ENCODE results near the gene KBTBD4. TPM values are rescaled to one million over a fixed set of nuclear protein-coding genes. Genes with fewer than 3 reads are reported as not detected.

The KBTBD4 gene
- total RNA-seq, 1 experiment from 2014 or later = 12.3 TPM

DNA sequence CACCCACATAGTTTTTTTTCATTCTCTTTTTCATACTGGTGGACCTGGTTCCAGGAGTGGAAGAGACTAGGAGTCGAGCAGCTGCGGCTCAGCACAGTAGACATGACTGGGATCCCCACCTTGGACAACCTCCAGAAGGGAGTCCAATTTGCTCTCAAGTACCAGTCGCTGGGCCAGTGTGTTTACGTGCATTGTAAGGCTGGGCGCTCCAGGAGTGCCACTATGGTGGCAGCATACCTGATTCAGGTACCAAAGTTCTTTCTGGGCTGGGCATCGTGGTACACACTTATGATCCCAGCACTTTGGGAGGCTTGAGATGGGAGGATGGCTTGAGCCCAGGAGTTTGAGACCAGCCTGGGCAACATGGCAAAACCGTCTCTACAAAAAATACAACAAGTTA lies 9.1 kb downstream of the KBTBD4 start:
- ChIA-PET POLR2A (no interaction called here), CTCF (no interaction called here)
- DNase-seq (ENCODE audit: low spot score) (no peak), ATAC-seq (no peak)
- Mint-ChIP-seq H3K4me3 (no peak overlapping the region), H3K27me3 (ENCODE audit: low read depth) (no peaks in the 10 kb centered on the region), H3K36me3 (peaks cover 51% of the 10 kb centered on the region), H3K9me3 (no peaks in the 10 kb centered on the region), H3K27ac (no peak overlapping the region), H3K4me1 (peaks cover 10% of the 10 kb centered on the region)
- TF ChIP-seq ETV6 (CRISPR knock-in tag; IDR thresholded peaks at IDR 0.05) = no peak
- TF ChIP-seq SMAD4 (CRISPR knock-in tag; IDR thresholded peaks at IDR 0.05) = no peak
- no peak for TF ChIP-seq SP1 (CRISPR knock-in tag; conservative IDR thresholded peaks at IDR 0.05)
- no peak for TF ChIP-seq KAT7 (CRISPR knock-in tag; IDR thresholded peaks at IDR 0.05; ENCODE audit: borderline replicate concordance)
- TF ChIP-seq, protein P1, sequence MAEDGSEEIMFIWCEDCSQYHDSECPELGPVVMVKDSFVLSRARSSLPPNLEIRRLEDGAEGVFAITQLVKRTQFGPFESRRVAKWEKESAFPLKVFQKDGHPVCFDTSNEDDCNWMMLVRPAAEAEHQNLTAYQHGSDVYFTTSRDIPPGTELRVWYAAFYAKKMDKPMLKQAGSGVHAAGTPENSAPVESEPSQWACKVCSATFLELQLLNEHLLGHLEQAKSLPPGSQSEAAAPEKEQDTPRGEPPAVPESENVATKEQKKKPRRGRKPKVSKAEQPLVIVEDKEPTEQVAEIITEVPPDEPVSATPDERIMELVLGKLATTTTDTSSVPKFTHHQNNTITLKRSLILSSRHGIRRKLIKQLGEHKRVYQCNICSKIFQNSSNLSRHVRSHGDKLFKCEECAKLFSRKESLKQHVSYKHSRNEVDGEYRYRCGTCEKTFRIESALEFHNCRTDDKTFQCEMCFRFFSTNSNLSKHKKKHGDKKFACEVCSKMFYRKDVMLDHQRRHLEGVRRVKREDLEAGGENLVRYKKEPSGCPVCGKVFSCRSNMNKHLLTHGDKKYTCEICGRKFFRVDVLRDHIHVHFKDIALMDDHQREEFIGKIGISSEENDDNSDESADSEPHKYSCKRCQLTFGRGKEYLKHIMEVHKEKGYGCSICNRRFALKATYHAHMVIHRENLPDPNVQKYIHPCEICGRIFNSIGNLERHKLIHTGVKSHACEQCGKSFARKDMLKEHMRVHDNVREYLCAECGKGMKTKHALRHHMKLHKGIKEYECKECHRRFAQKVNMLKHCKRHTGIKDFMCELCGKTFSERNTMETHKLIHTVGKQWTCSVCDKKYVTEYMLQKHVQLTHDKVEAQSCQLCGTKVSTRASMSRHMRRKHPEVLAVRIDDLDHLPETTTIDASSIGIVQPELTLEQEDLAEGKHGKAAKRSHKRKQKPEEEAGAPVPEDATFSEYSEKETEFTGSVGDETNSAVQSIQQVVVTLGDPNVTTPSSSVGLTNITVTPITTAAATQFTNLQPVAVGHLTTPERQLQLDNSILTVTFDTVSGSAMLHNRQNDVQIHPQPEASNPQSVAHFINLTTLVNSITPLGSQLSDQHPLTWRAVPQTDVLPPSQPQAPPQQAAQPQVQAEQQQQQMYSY (CRISPR knock-in tag; IDR thresholded peaks at IDR 0.05) = no peak
- no peak for TF ChIP-seq NFE2L1 (CRISPR knock-in tag; IDR thresholded peaks at IDR 0.05)
- no peak for TF ChIP-seq ZNF396 (CRISPR knock-in tag; IDR thresholded peaks at IDR 0.05; ENCODE audit: borderline replicate concordance)
- TF ChIP-seq GTF2I (CRISPR knock-in tag; conservative IDR thresholded peaks at IDR 0.05) = no peak
- no peak for TF ChIP-seq CREM (CRISPR knock-in tag; IDR thresholded peaks at IDR 0.05)
- TF ChIP-seq, protein P2, sequence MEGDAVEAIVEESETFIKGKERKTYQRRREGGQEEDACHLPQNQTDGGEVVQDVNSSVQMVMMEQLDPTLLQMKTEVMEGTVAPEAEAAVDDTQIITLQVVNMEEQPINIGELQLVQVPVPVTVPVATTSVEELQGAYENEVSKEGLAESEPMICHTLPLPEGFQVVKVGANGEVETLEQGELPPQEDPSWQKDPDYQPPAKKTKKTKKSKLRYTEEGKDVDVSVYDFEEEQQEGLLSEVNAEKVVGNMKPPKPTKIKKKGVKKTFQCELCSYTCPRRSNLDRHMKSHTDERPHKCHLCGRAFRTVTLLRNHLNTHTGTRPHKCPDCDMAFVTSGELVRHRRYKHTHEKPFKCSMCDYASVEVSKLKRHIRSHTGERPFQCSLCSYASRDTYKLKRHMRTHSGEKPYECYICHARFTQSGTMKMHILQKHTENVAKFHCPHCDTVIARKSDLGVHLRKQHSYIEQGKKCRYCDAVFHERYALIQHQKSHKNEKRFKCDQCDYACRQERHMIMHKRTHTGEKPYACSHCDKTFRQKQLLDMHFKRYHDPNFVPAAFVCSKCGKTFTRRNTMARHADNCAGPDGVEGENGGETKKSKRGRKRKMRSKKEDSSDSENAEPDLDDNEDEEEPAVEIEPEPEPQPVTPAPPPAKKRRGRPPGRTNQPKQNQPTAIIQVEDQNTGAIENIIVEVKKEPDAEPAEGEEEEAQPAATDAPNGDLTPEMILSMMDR (IDR thresholded peaks at IDR 0.05) = no peak
- TF ChIP-seq FOXJ3 (CRISPR knock-in tag; IDR thresholded peaks at IDR 0.05; ENCODE audit: borderline replicate concordance) = no peak
- no peak for TF ChIP-seq OVOL2 (CRISPR knock-in tag; IDR thresholded peaks at IDR 0.05; ENCODE audit: borderline replicate concordance)
- TF ChIP-seq ZNF671 (CRISPR knock-in tag; IDR thresholded peaks at IDR 0.05) = no peak
- TF ChIP-seq NR2C2 (CRISPR knock-in tag; IDR thresholded peaks at IDR 0.05) = no peak

DNA sequence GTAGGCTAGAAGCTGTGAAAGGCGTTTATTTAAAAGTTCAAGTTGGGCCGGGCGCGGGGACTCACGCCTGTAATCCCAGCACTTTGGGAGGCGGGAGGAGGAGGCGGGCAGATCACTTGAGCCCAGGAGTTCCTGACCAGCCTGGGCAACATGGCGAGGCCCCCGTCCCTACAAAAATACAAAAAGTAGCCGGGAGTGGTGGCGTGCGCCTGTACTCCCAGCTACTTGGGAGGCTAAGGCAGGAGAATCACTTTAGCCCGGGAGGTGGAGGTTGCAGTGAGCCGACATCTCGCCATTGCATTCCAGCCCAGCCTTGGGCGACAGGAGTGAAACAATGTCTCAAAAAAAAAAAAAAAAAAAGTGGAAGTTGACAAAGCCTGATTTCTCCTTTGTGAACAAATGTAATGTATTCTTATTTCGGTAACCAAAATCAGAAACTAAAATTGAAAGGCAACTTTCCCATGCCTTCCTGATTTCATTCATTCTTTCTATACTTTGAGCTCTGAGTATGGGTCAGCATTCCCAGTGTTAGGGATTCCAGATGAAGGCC lies 12.5 kb downstream of the KBTBD4 start:
- CTCF ChIA-PET = interaction anchor here (0.6 to 2.2 kb wide), 7 partner anchors 13 to 309 kb away, joined by 3 to 9 read pairs (median 4); no protein-coding TSS in a partner anchor
- Mint-ChIP-seq H3K4me3 (peak overlapping the region; percentile 84), H3K27ac (no peak overlapping the region), H3K36me3 (peaks cover 20% of the 10 kb centered on the region), H3K4me1 (peaks cover 10% of the 10 kb centered on the region), H3K27me3 (ENCODE audit: low read depth) (no peaks in the 10 kb centered on the region), H3K9me3 (no peaks in the 10 kb centered on the region)
- peak; percentile 13 for ATAC-seq
- peak; percentile 25 for DNase-seq (ENCODE audit: low spot score)
- peak; percentile 79; the same call in 1 of the 2 replicates for TF ChIP-seq ZNF121 (CRISPR knock-in tag; IDR thresholded peaks at IDR 0.05)
- TF ChIP-seq, protein P3, sequence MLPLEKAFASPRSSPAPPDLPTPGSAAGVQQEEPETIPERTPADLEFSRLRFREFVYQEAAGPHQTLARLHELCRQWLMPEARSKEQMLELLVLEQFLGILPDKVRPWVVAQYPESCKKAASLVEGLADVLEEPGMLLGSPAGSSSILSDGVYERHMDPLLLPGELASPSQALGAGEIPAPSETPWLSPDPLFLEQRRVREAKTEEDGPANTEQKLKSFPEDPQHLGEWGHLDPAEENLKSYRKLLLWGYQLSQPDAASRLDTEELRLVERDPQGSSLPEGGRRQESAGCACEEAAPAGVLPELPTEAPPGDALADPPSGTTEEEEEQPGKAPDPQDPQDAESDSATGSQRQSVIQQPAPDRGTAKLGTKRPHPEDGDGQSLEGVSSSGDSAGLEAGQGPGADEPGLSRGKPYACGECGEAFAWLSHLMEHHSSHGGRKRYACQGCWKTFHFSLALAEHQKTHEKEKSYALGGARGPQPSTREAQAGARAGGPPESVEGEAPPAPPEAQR (CRISPR knock-in tag; IDR thresholded peaks at IDR 0.05) = no peak
- POLR2A ChIA-PET = interaction anchor here (1.0 to 1.7 kb wide), 2 partner anchors 12 to 19 kb away, joined by 3 to 4 read pairs; partner anchors contain the start of genes KBTBD4 and NDUFS3

Data from WTC11 (cell line).